Psoas muscle (tissue), 8 donors: ENCODE measurements around the gene CLPSL2. TPM values are rescaled to one million over a fixed set of nuclear protein-coding genes. Genes with fewer than 3 reads are reported as not detected.

ENCODE experiments used
- ATAC-seq, 4 donors: fragments of 200-7000 bp; cut with Tn5 transposase; one replicate each; pipeline ENCODE4 v1.9.1; 2020; ENCODE audit warnings: moderate library complexity in 3 of 4, mild to moderate bottlenecking in 2 of 4
- DNase-seq, 2 donors: peaks; one replicate each; pipeline ENCODE4 v3.0.0-alpha.2; 2020
- H3K27ac ChIP-seq: fragments of 200-600 bp; one replicate; pipeline ENCODE4 v1.8.0; 2022
- H3K27me3 ChIP-seq, 3 donors: fragments of 200-600 bp in 1 of 3; one replicate each; pipeline versions ENCODE4 v1.6.1 to v1.8.0; 2013 to 2022; ENCODE audit warnings: low read length in 2 of 3, mild to moderate bottlenecking in 2 of 3, moderate library complexity in 1 of 3; ENCODE audit not compliant: insufficient read depth in 3 of 3
- H3K36me3 ChIP-seq, 2 donors: fragments of 200-600 bp in 1 of 2; one replicate each; pipeline versions ENCODE4 v1.6.1 to v1.8.0; 2013 to 2022; ENCODE audit warnings: low read depth in 1 of 2, mild to moderate bottlenecking in 1 of 2, moderate library complexity in 1 of 2; ENCODE audit not compliant: insufficient read depth in 1 of 2
- H3K4me1 ChIP-seq: fragments of 200-600 bp; one replicate; pipeline ENCODE4 v1.8.0; 2022
- H3K4me3 ChIP-seq: fragments of 200-600 bp; one replicate; pipeline ENCODE4 v1.8.0; 2022; ENCODE audit warnings: mild to moderate bottlenecking
- H3K9me3 ChIP-seq: fragments of 200-600 bp; one replicate; pipeline ENCODE4 v1.8.0; 2022
- WGBS, 3 donors: extraction: QIAGEN DNeasy Blood & Tissue Kit; methylation state at CpG; one replicate each; pipeline versions ENCODE4 v1.1.6 to v1.1.7; 2013; 5-methylcytosine and 5-hydroxymethylcytosine counted together
- intact Hi-C, 2 donors: fragments of 100-400 bp; cut with DNase I; formaldehyde crosslinking; loops; one replicate each; pipeline versions ENCODE4 v1.11.0 to v1.14.2; 2022
- polyA plus RNA-seq, 3 donors: library from polyadenylated mRNA; stranded (reverse); fragments of 200-250 nt; gene quantifications; one replicate each; pipeline ENCODE4 v1.2.3, GENCODE V29; 2013
- total RNA-seq, 4 donors: library from RNA; stranded (reverse); fragmentation: NEBNext Ultra II Directional in 2 of 4; extraction: Animal tissue kit (Norgen Biotek cat#: 25700) in 2 of 4; gene quantifications; one replicate each; pipeline versions ENCODE4 v1.2.1 to v1.2.4, GENCODE V29; 2021 to 2023
- TF ChIP-seq, protein P1 (sequence below): fragments of 200-600 bp; IDR thresholded peaks from one replicate; pipeline ENCODE4 v1.8.0; 2022; ENCODE audit warnings: antibody characterized with exemption
- donor health status: healthy with polysubstance abuse.
- donor health status: DM: no; HTN: no; CAD: no; lungs with moderate emphysema.
- donor health status: Bipolar disorder and iron deficiency.
- donor health status: healthy.
- donor health status: DM: yes; HTN: yes; CAD: no.
- donor health status: DM: no; HTN: no; CAD: no.
- donor health status: DM: no; HTN: no; CAD: no.
- donor health status: DM: yes; HTN: yes; CAD: no.

CLPSL2 gene
- total and polyA plus RNA-seq, 7 donors: not detected

DNA sequence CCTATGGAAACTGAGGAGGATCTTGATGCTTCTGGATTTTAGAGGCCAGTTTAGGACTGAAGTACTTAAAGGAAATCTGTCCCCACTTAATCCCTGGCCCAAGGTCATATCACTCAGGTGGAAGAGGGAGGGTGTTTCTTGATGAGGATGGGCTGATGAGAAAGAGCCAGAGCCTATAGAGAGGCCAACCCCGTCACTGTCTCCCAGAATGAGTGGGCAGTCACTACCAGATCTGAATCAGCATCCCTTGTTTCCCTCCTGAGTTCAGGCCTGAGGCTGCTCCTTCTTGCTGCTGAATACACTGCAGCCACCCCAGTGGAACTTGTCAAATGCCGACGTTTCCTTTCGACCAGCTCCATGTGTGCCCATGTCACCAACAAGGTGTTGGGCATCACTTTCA is 24.8 kb upstream of the CLPSL2 start:
- Histone ChIP-seq H3K4me3 (no peak overlapping the region), H3K36me3 (no peaks in the 10 kb centered on the region), H3K27ac (no peak overlapping the region), H3K4me1 (no peaks in the 10 kb centered on the region), H3K27me3 (no peaks in the 10 kb centered on the region), H3K9me3 (peaks cover 6% of the 10 kb centered on the region)
- TF ChIP-seq, protein P1, sequence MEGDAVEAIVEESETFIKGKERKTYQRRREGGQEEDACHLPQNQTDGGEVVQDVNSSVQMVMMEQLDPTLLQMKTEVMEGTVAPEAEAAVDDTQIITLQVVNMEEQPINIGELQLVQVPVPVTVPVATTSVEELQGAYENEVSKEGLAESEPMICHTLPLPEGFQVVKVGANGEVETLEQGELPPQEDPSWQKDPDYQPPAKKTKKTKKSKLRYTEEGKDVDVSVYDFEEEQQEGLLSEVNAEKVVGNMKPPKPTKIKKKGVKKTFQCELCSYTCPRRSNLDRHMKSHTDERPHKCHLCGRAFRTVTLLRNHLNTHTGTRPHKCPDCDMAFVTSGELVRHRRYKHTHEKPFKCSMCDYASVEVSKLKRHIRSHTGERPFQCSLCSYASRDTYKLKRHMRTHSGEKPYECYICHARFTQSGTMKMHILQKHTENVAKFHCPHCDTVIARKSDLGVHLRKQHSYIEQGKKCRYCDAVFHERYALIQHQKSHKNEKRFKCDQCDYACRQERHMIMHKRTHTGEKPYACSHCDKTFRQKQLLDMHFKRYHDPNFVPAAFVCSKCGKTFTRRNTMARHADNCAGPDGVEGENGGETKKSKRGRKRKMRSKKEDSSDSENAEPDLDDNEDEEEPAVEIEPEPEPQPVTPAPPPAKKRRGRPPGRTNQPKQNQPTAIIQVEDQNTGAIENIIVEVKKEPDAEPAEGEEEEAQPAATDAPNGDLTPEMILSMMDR: no peak
- WGBS, 3 donors: 65 to 80% (median 73%) methylated on average over 4 of the region's 4 CpGs
- no peak for ATAC-seq
- intact Hi-C loops: no loop called here
- DNase-seq: no peak

DNA sequence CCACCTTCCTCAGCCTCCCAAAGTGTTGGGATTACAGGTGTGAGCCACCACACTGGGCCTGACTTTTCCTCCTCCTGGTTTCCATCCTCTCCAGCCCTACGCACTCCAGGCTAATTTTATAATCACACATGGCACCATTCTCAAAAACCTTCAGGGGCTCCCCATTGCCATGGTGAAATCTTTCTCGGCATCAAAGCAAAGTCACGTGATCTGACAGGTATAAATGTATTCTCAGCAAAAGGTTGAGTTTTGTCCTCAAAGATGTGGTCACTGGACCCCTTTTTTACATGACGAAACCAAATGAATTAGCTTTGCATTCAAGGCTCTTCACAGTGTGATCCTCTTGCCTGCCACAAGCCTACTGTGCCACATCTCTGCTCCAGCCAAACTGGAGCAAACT is 24.1 kb upstream of the CLPSL2 start:
- WGBS, 3 donors: 86 to 91% (median 90%) methylated on average over 4 of the region's 4 CpGs
- intact Hi-C loops: no loop called here

GRCh38 chr6:35754452-35755277 is 21.7 kb upstream of the CLPSL2 start:
- intact Hi-C loops: no loop called here
- ATAC-seq: peak in 3 of 4 donors; percentile 54 to 61 (median 57)
- TF ChIP-seq, protein P1: no peak

More for the DNA sequence above, 24.1 kb upstream of the CLPSL2 start:
- Histone ChIP-seq H3K36me3 (no peaks in the 10 kb centered on the region), H3K27me3 (no peaks in the 10 kb centered on the region), H3K4me3 (no peak overlapping the region), H3K4me1 (no peaks in the 10 kb centered on the region), H3K27ac (no peak overlapping the region), H3K9me3 (peaks cover 5% of the 10 kb centered on the region)
- TF ChIP-seq, protein P1: no peak
- ATAC-seq (no peak), DNase-seq (no peak)

DNA sequence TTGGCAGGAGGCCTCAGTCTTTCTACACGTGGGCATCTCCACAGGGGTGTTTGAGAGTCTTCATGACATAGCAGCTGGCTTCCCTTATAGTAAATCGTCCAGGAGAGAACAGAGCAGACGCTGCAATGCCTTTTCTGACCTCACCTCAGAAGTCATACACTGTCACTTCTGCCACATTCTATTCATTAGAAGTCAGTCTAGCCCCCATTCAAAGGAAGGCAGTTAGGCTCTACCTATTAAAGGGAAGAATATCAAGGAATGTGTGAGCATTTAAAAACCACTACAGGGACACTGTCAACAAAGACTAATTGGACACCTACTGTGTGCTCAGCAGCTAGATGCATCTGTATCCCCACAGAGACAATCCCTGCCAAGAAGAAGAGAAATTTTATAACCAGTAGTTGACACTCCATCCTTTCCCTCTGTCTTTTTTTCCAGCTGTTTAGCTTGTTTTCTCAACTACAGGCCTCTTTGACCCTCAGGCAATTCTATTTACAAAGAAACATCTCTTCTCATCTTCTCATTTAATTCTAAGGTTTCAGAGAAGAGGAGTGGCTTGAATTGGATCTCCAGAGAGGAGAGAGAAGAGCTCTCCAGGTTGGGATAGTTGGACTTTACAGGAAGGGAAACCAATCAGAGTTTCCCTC is 21.0 kb upstream of the CLPSL2 start:
- ATAC-seq (no peak), DNase-seq (no peak)
- Histone ChIP-seq H3K4me1 (no peaks in the 10 kb centered on the region), H3K27me3 (peaks cover 0 to 10% (median 0%) of the 10 kb centered on the region in 3 donors), H3K4me3 (no peak overlapping the region), H3K27ac (no peak overlapping the region), H3K9me3 (no peaks in the 10 kb centered on the region), H3K36me3 (no peaks in the 10 kb centered on the region)
- WGBS, 3 donors: 19 to 26% (median 25%) methylated on average over 3 of the region's 3 CpGs
- TF ChIP-seq, protein P1: no peak
- intact Hi-C loops: no loop called here

More at GRCh38 chr6:35754452-35755277, 21.7 kb upstream of the CLPSL2 start:
- no peak for DNase-seq
- no peak overlapping the region for H3K4me3 ChIP-seq
- WGBS, 3 donors: 63 to 73% (median 68%) methylated on average over 6 of the region's 6 CpGs
- H3K27me3 ChIP-seq: peaks cover 0 to 2% (median 0%) of the 10 kb centered on the region in 3 donors
- no peaks in the 10 kb centered on the region for H3K36me3 ChIP-seq
- no peaks in the 10 kb centered on the region for H3K9me3 ChIP-seq
- no peak overlapping the region for H3K27ac ChIP-seq
- no peaks in the 10 kb centered on the region for H3K4me1 ChIP-seq
